ENCODE results near the gene PRSS23.

The PRSS23 gene

GRCh38 chr11:86790867-86791849 lies 9.2 kb upstream of the PRSS23 start:
- no peak for DNase-seq

- no peak for DNase-seq
Observed at GRCh38 chr11:86792150-86792549, 8.2 kb upstream of the PRSS23 start.

GRCh38 chr11:86793307-86793706 lies 7.0 kb upstream of the PRSS23 start:
- DNase-seq = no peak

- DNase-seq = no peak
Observed at GRCh38 chr11:86795511-86795910, 4.8 kb upstream of the PRSS23 start.

GRCh38 chr11:86795949-86796348 lies 4.4 kb upstream of the PRSS23 start:
- no peak for DNase-seq

GRCh38 chr11:86797133-86797532 lies 3.2 kb upstream of the PRSS23 start:
- DNase-seq = no peak

GRCh38 chr11:86798988-86799387 lies 1.4 kb upstream of the PRSS23 start:
- DNase-seq = no peak

- DNase-seq = no peak
Observed at GRCh38 chr11:86799680-86800075, 664 bp upstream of the PRSS23 start.

GRCh38 chr11:86800960-86801272 lies 574 bp downstream of the PRSS23 start:
- DNase-seq = no peak

- DNase-seq = no peak
Observed at GRCh38 chr11:86801364-86801763, 1.0 kb downstream of the PRSS23 start.

GRCh38 chr11:86802146-86802545 lies 1.8 kb downstream of the PRSS23 start:
- no peak for DNase-seq

- no peak for DNase-seq
Observed at GRCh38 chr11:86802601-86803051, 2.3 kb downstream of the PRSS23 start.

- DNase-seq = no peak
Observed at GRCh38 chr11:86803136-86804045, 3.0 kb downstream of the PRSS23 start.

- DNase-seq = no peak
Observed at GRCh38 chr11:86804951-86805350, 4.6 kb downstream of the PRSS23 start.

- no peak for DNase-seq
Observed at GRCh38 chr11:86805873-86806310, 5.5 kb downstream of the PRSS23 start.

GRCh38 chr11:86806903-86807302 lies 6.6 kb downstream of the PRSS23 start:
- no peak for DNase-seq

GRCh38 chr11:86807360-86807759 lies 7.0 kb downstream of the PRSS23 start:
- no peak for DNase-seq

- no peak for DNase-seq
Observed at GRCh38 chr11:86809561-86809960, 9.2 kb downstream of the PRSS23 start.

GRCh38 chr11:86810288-86810687 lies 9.9 kb downstream of the PRSS23 start:
- DNase-seq = no peak

GRCh38 chr11:86811637-86812321 lies 11.4 kb downstream of the PRSS23 start:
- DNase-seq = no peak

GRCh38 chr11:86812322-86812670 lies 12.0 kb downstream of the PRSS23 start:
- no peak for DNase-seq

GRCh38 chr11:86812981-86813380 lies 12.6 kb downstream of the PRSS23 start:
- DNase-seq = no peak

- DNase-seq = no peak
Observed at GRCh38 chr11:86814775-86815174, 14.4 kb downstream of the PRSS23 start.

All from NCI-H187 (cell line).